Right atrium auricular region (tissue), 2 donors: ENCODE measurements around the gene TPGS2. TPM values are rescaled to one million over a fixed set of nuclear protein-coding genes. Genes with fewer than 3 reads are reported as not detected.

ENCODE experiments used
- DNase-seq: peaks from one replicate; pipeline ENCODE4 v3.0.0-alpha.2; 2019; ENCODE audit warnings: low spot score
- H3K27ac ChIP-seq, 2 donors: fragments of 200-600 bp; sonication (generic); 1 replicate in 1 of 2; 2 replicates in 1 of 2; pipeline ENCODE4 v1.5.1; 2016 to 2019
- H3K27me3 ChIP-seq, 2 donors: fragments of 200-600 bp; sonication (generic); one replicate each; pipeline versions ENCODE4 v1.5.1 to v1.6.0; 2017 to 2019
- H3K36me3 ChIP-seq: fragments of 200-600 bp; sonication (generic); one replicate; pipeline ENCODE4 v1.5.1; 2016
- H3K4me1 ChIP-seq, 2 donors: fragments of 200-600 bp; sonication (generic); one replicate each; pipeline versions ENCODE4 v1.5.1 to v1.6.0; 2017 to 2019
- H3K4me3 ChIP-seq, 2 donors: fragments of 200-600 bp; sonication (generic); 1 replicate in 1 of 2; 2 replicates in 1 of 2; pipeline ENCODE4 v1.5.1; 2017 to 2019; ENCODE audit warnings: mild to moderate bottlenecking in 1 of 2, moderate library complexity in 1 of 2
- H3K9me3 ChIP-seq, 2 donors: fragments of 200-600 bp; sonication (generic); one replicate each; pipeline ENCODE4 v1.5.1; 2019
- CTCF ChIP-seq, 2 donors: fragments of 200-600 bp; sonication (generic); IDR thresholded peaks; one replicate each; pipeline ENCODE4 v1.5.1; 2019; ENCODE audit warnings: antibody characterized with exemption in 2 of 2
- total RNA-seq, 2 donors: library from RNA; depleted of rRNA; stranded (reverse); fragments of >200 nt; gene quantifications; one replicate each; pipeline ENCODE4 v1.1.0, GENCODE V29; 2016

Gene TPGS2
- total RNA-seq, 2 donors from 2014 or later: 93.1 to 102 TPM

- no peak for TF ChIP-seq CTCF (IDR thresholded peaks at IDR 0.05)
- H3K4me3 ChIP-seq: no peak overlapping the region
- DNase-seq: no peak
Observed at GRCh38 chr18:36856815-36857214, 28.0 kb upstream of the TPGS2 start.

GRCh38 chr18:36851202-36851590, 22.4 kb upstream of the TPGS2 start:
- no peaks in the 10 kb centered on the region for H3K36me3 ChIP-seq
- no peak overlapping the region for H3K27ac ChIP-seq
- no peak for DNase-seq
- H3K4me1 ChIP-seq: no peaks in the 10 kb centered on the region
- H3K27me3 ChIP-seq: no peaks in the 10 kb centered on the region
- no peak for TF ChIP-seq CTCF (IDR thresholded peaks at IDR 0.05)
- no peak overlapping the region for H3K4me3 ChIP-seq
- peaks cover 0 to 10% of the 10 kb centered on the region in 2 donors for H3K9me3 ChIP-seq

More at GRCh38 chr18:36856815-36857214, 28.0 kb upstream of the TPGS2 start:
- H3K27ac ChIP-seq: no peak overlapping the region
- H3K9me3 ChIP-seq: peaks cover 0 to 8% of the 10 kb centered on the region in 2 donors
- no peaks in the 10 kb centered on the region for H3K36me3 ChIP-seq
- peaks cover 0 to 3% of the 10 kb centered on the region in 2 donors for H3K4me1 ChIP-seq
- H3K27me3 ChIP-seq: no peaks in the 10 kb centered on the region

GRCh38 chr18:36850527-36851201, 21.9 kb upstream of the TPGS2 start:
- DNase-seq: no peak
- TF ChIP-seq CTCF (IDR thresholded peaks at IDR 0.05): no peak
- Histone ChIP-seq H3K36me3 (no peaks in the 10 kb centered on the region), H3K4me1 (no peaks in the 10 kb centered on the region), H3K27me3 (no peaks in the 10 kb centered on the region), H3K9me3 (peaks cover 0 to 10% of the 10 kb centered on the region in 2 donors), H3K27ac (no peak overlapping the region), H3K4me3 (no peak overlapping the region)

- Histone ChIP-seq H3K36me3 (no peaks in the 10 kb centered on the region), H3K27ac (no peak overlapping the region), H3K4me1 (no peaks in the 10 kb centered on the region), H3K4me3 (no peak overlapping the region), H3K9me3 (peaks cover 0 to 10% of the 10 kb centered on the region in 2 donors), H3K27me3 (no peaks in the 10 kb centered on the region)
- no peak for TF ChIP-seq CTCF (IDR thresholded peaks at IDR 0.05)
- DNase-seq: no peak
Observed at GRCh38 chr18:36849288-36850006, 20.6 kb upstream of the TPGS2 start.

GRCh38 chr18:36848609-36849008, 19.8 kb upstream of the TPGS2 start:
- no peak for DNase-seq
- Histone ChIP-seq H3K27ac (no peak overlapping the region), H3K27me3 (no peaks in the 10 kb centered on the region), H3K9me3 (peaks cover 0 to 10% of the 10 kb centered on the region in 2 donors), H3K4me3 (no peak overlapping the region), H3K36me3 (no peaks in the 10 kb centered on the region), H3K4me1 (no peaks in the 10 kb centered on the region)
- TF ChIP-seq CTCF (IDR thresholded peaks at IDR 0.05): no peak
